Activated CD8-positive, alpha-beta memory T cell treated with anti-CD3 and anti-CD28 coated beads, Interleukin-2, amount 50 U/mL, for 24 hours (primary cell): ENCODE results near the gene CIAPIN1.

Experiments used
- DNase-seq: peaks from one replicate; pipeline ENCODE4 v3.0.0-alpha.2; 2020; ENCODE audit errors: extremely low read depth

The CIAPIN1 gene

DNA sequence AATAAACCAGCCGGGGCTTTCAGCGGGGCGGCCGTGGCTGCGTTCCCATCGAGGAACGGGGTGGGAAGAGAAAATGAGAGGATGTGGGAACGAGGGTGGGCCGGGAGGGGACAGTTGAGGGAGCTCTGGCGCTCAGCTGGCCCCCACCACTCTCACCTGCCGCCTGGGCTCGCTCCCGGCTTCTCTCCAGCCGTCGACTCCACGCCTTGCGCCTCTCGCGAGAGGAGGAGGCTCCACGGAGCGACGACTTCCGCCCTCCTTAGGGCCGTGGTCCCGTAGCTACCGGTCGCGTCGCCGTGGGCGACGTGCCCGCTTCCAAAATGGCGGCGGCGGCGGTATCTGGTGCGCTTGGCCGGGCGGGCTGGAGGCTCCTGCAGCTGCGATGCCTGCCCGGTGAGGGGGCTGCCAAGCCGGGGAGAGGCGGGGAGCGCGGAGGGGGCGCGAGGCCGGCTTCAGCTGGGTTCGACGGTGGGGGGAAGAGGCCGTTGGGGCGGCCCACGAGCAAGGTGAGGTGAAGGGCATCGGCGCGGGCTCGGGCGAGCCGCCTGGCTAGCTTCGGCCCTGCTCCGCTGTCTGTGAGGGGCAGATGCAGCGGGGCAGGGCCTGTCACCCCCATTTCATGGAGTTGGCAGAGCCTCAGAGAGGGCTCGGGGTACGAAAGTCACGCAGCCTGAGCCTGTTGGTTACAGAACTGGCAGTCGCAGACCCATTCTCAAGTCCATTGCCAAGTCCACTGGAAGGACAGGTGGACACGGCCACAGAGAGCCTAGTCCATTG, at the start of gene CIAPIN1, which contains the start of gene COQ9:
Gene CIAPIN1 (minus strand): TSS at position 200 of the 777 bp plus-strand sequence. CDS start 6,457 bp downstream, outside the sequence.
Gene COQ9 (plus strand): TSS at position 294 of the 777 bp plus-strand sequence. CDS start 27 bp downstream, at position 321.
- DNase-seq: peak; percentile 70

DNA sequence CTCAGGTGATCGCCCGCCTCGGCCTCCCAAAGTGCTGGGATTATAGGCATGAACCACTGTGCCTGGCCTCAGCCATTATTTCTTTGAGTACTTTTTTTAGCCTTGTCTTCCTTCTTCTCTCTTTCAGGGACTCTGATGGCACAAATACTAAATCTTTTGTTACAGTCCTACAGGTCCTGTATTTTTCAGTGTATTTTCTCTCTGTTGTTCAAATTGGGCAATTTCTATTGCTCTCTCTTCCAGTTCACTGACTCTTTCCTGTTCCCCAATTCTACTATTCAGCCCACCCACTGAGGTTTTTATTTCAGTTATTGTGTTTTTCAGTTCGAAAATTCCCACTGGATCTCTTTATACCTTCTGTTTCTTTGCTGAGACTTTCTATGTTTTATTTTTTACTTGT, 46.6 kb upstream of the CIAPIN1 start:
- no peak for DNase-seq

GRCh38 chr16:57489229-57489628, 42.0 kb upstream of the CIAPIN1 start:
- no peak for DNase-seq

DNA sequence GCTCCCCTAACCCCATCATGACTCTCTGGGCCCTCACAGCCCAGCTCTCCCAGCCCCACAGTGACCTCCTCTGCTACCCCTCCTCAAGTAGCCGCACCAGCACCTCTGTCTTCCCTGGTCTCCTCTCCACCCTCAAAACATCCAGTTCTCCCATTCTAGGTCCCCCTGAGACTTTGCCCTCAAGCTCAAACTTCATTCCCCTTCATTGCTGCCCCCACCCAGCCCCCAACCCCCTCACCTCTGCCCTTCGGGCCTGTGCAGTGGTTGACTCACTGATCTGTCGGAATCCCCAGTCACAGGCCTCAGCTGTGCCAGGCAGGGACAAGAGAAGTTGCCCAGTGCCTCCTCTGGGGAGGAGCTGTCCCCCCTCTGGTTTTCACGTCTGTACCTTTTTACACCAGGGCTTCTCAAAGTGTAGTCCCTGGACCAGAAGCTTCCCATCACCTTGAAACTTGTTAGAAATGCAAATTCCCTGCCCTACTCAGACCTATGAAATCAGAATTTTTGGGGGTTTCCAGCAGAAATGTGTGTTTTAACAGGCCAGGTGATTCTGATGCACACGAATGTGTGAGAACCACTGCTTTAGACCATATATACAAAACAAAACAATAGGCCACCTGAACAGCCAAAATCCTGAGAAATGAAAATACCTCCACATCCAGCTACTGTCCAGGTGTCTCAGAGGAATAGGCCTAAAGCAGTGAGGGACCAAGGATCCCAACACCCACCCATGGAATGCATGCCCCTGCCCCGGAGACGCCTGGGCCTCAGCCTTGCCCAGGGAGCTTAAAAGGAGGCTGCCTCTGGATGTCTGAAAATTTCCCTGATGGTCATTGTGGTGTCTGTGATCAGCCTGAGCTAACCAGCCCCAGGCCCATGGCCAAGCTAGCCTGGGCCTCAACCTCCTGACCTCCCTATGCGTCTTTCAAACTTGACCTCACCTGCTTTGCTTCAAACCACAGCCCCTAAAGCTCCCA, 40.0 kb upstream of the CIAPIN1 start:
- DNase-seq: no peak

- peak; percentile 58 for DNase-seq
Observed at GRCh38 chr16:57485916-57486857, 39.0 kb upstream of the CIAPIN1 start, which contains the start of gene DOK4. Gene DOK4, minus strand, starts transcription at chr16:57486493. Its CDS starts 6,986 bp downstream, at chr16:57479507.

DNA sequence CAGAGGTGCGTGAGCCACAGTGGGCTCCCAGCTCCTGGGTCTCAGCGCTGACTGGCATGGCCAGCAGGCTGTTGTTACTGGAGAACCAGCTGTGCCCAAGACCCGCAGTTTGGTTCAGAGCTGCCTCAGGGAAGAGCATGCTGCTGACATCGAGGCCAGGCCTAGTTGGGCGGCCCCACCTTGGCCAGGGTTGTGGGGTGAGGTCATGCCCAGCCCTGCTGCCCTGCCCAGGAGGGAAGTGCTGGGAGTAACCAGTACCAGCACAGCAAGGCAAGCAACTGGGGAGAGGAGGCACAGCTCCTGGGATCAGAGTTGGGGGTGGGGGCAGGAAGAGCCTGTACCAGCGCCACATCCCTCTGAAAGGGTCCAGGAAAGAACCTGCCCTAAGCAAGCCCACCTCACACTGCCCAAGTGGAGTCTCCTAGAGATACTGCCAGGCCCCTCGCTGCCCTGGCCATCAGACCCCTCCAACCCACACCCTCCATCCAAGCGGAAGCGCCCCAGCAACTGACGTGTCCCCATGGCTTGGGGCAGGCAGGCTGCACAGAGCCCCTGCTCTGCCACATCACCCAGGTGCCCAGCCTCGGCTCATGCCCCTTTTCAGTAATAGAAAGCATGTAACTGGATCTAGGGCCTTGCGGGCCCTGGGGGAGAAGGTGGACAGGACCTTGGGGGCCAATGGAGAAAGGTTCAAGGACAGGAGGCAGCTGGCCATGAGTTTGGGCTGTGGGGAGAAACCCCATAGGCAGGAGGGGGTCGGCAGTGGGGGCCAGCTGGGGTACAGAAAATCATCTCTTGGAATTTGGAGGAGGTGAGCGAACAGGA, 38.1 kb upstream of the CIAPIN1 start:
- DNase-seq: no peak

GRCh38 chr16:57484515-57485005, 37.4 kb upstream of the CIAPIN1 start:
- DNase-seq: no peak

- no peak for DNase-seq
Observed at GRCh38 chr16:57483725-57484514, 36.7 kb upstream of the CIAPIN1 start.

DNA sequence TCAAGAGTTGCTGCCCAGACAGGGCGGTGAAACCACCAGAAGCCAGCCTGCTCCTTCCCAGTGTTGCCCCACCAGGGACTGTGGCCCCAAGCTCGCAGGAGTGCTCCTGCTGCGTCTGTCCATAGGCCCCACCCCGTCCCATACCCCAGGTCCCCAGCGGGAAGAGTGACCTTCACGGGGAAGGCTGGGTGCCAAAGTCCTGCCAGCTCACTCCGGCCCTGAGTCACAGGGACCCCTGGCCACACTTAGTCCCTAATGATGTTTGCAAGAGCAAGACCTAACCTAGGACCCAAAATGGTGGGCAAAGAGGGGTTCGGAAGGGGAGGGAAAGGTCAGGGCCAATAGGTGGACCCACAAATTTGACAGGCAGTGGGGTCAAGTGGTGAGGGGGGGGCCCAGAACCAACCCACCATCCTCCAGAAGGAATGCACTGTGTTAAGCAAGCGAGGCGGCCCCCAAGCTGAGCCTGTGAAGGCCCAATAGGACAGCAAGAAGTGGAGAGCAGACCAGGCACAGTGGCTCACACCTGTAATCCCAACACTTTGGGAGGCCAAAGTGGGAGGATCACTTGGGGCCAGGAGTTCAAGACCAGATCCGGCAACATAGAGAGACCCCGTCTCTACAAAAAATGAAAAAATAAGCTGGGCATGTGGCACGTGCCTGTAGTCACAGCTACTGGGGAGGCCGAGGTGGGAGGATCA, 35.8 kb upstream of the CIAPIN1 start:
- no peak for DNase-seq

DNA sequence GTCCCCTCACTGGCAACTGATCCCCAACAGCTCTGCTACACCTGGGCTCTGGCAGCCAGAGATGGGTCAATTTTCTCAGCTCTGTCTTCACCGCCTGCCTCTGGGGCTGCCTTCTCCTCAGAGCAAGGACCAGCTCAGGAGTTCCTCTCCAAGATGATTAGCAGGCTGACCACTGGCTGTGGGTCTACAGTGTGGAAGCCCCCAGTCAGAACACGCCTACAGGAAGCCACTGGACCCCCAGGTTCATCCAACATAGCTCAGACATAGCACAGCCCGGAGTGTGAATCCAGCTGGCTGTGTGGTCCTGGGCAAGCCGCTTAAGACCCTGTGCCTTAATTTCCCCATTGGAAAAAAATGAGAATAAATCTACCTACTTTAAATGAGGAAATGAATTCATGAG, 34.2 kb upstream of the CIAPIN1 start:
- DNase-seq: no peak

- no peak for DNase-seq
Observed at GRCh38 chr16:57480754-57481230, 33.6 kb upstream of the CIAPIN1 start.

DNA sequence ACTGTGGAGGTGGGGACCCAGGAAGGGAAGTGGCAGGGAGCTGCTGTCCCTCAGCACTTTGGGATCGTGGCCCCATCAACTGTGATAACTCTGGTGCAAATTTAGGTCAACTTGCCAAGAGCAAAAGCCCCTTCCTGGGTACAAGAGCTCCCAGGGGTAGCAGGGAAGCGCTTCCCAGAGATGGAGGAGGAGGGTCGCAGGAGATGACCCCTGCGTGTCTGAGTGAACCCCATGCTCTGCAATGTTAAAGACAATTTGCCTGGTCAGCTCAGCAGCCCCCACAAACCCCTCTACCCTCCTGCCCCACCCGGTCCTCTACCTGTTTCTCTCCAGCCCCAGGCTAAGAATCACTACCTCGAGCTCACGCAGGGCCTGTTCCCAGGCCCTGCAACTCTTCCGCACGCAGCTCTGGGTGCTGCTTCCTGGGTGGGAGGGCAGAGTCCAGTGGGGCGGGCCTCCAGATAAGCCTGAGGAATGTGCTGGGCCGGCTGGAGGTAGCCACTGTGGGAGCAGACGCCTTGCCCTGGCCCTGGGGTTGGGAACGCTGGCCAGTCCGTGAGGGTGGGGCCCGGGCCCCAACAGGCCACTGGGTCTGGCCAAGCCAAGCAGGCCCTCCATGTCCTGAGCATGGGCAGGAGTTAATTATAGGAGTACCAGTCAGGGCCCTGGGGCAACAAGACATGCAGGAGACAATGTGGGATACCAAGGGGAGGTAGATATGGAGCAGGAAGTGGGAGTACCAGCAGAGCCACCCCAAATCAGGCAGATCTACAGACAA, 33.0 kb upstream of the CIAPIN1 start:
- DNase-seq: no peak

- no peak for DNase-seq
Observed at GRCh38 chr16:57479205-57479975, 32.2 kb upstream of the CIAPIN1 start.

DNA sequence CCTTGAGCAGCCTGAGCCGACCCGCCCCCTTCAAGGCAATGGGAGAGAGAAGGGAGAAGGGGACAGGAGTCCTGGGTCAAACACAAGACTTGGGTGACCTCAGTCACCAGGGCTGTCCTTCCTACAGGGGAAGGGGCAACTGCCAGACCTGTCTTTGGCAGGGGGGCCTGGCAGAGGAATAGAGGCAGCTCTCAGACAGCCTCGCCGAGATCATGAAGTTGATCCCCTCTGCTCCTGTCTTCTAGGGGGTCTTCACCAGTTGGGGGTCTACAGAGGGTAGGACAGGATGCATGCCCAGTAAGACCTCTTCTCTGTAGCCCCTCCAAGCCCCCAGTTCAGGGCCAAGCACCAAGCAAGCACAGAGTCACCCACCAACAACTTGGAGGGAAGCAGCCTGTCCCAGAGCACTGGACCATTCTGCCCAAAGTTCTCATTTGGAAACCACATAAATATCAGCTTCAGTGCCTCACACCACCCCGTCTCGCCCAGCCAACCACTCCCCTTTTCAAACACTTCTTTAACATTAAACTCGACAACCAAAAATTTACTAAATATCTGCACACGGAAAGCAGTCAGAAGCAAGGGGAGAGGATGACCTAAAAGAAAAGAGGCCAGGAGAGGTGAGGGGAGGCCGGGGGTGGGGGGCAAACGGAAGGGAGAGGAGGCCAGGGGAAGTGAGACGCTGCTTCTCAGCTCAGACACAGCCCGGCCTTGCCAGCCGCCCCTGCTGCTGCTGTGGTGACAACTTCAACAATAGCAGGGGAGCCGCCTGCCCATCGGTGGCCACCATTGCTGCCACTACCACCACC, 31.4 kb upstream of the CIAPIN1 start:
- no peak for DNase-seq

- DNase-seq: no peak
Observed at GRCh38 chr16:57477531-57478202, 30.5 kb upstream of the CIAPIN1 start.
